Measurements from ENCODE around the gene JUND.

DNA sequence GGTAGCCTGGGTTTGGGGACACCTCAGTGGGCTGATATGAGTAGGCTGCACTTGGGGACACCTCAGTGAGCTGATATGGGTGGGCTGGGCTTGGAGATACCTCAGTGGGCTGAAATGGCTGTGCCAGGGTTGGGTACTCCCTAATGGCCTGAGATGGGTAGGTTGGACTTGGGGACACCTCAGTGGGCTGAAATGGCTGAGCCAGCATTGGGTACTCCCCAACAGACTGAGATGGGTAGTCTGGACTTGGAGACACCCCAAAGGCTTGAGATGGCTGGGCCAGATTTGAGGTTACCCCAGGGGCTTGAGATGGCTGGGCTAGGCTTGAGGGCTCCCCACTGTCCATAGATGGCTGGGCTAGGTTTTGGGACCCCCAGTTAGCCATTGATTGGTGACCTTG is 19.3 kb downstream of the JUND start:
- TF ChIP-seq POLR2A (IDR thresholded peaks at IDR 0.05; ENCODE audit: low read length) (no peak), GATA1 (IDR thresholded peaks at IDR 0.05; ENCODE audit: low read depth, low read length) (no peak)

Measured in erythroblast (primary cell).